Astrocyte (in vitro differentiated cells and primary cell): ENCODE results near the gene CEP97.

Experiments
- CTCF ChIP-seq: IDR thresholded peaks from 2 replicates; pipeline ENCODE4 v1.5.1; 2011; ENCODE audit warnings: low read depth, mild to moderate bottlenecking, inconsistent platforms, low read length, moderate library complexity; ENCODE audit not compliant: insufficient read depth
- EZH2 ChIP-seq: IDR thresholded peaks from 2 replicates; pipeline ENCODE4 v1.6.1; 2012; ENCODE audit warnings: mild to moderate bottlenecking, low read length, inconsistent platforms; ENCODE audit not compliant: insufficient read depth

GRCh38 chr3:101779822-101780381, 55.5 kb downstream of the CEP97 start:
- TF ChIP-seq CTCF = no peak
- no peak for TF ChIP-seq EZH2
